NCI-H2196 treated with DMSO at 0.1 percent for 48 hours (cell line): Measurements from ENCODE around the gene TIMP4.

ENCODE experiments used
- DNase-seq: peaks from one replicate; lab custom pipeline; 2025; ENCODE audit not compliant: unreplicated experiment; lab: John Stamatoyannopoulos, UW

Gene TIMP4

GRCh38 chr3:12186046-12186445 is 27.3 kb upstream of the TIMP4 start:
- no peak for DNase-seq

DNA sequence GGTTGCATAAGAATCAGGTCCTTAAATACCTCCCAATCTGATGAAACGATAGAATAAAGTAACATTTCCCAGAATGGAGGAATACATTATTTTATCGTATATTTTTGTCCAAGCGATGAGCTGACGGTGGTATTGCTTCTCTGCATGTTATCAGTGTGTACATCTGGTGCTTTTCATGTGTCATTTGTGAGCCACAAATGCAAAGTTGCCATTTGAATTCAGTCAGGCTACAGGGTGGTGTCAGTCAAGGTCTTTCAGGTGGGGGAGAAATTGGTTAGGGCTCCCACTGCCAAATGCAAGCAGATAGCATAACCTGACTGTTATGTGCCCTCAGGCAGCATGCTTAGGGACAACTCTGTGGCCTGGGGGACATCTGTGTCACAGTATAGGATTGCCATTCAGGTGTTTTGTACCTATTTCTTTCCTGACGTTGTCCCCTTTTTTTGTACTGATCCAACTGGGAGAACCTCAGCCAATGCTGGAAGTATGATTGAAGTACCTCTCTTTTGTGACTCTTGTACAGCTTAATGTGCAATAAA is 26.5 kb upstream of the TIMP4 start:
- DNase-seq = no peak

DNA sequence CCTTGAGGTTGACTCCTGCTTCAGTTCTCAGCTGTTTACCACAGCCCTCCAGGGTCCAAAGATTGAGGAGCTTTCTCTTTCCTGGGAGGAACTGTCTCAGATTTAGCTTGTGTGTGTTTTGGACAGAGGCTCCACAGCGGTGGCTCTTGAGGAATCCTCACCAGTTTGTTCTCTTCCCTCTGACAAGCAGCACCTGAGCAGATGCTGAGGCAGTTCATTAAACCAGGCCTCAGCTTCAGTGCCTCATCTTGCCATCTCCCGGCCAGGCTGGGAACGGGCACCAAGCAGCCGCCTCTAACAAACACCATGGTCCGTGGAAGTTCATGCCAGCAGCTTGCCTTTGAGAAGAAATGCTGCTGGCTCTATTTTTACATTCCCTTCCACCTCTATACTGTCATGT is 25.8 kb upstream of the TIMP4 start:
- no peak for DNase-seq

DNA sequence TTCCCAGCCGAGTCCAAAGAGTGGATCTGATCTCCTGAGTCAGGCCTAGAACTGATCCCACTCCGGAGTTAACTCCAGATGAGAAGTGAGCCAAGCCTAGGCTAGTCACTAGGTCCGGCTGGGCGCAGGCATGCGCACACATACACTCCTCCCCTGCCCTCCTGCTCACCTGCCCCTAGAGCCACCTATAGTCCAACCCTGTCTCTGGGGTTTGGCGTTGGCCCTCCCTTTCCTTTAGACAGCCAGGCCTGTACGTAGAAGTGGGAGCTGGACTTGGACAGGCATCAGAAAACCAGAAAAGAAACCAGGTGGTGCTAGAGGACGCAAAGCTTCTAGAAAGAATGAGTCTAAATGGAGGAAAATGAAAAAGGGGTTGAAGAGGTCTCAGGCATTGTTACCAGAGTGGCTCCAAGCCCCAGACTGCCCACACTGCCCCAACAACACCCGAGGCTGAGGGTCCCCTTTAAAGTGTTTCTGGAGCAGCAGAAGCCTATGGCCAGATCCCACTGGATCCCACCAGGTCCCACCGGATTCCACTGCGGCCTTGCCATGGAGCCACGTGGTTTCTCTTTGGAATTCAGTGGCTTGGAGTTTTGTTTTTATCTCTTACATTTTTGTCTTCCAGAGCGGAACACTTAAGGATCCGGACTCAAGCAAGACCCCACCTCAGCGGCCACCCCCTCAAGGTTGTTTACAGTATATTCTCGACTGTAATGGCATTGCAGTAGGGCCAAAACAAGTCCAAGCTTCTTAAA is 24.2 kb upstream of the TIMP4 start:
- no peak for DNase-seq

- DNase-seq = no peak
Observed at GRCh38 chr3:12181806-12182205, 23.1 kb upstream of the TIMP4 start.

- no peak for DNase-seq
Observed at GRCh38 chr3:12181301-12181700, 22.6 kb upstream of the TIMP4 start.

- DNase-seq = no peak
Observed at GRCh38 chr3:12180631-12181030, 21.9 kb upstream of the TIMP4 start.

DNA sequence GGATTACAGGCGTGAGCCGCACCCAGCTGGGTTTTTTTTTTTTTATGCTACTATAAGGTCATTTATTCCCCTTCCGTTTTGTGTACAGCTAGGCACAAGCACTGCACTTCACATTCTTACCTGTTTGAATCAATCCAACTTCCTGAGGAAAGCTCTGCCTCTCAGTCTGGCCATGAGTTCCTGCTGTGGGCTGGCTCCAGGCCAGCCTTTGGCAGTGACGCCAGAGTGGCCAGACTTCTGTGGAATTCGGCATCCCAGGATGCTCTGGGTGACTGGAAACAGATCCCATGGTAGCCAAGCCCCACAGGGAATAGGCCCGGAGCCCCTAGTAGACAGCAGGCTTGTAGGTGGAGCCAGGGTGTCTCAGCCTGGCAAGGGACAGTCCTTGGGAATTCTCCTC is 21.5 kb upstream of the TIMP4 start:
- DNase-seq = no peak

DNA sequence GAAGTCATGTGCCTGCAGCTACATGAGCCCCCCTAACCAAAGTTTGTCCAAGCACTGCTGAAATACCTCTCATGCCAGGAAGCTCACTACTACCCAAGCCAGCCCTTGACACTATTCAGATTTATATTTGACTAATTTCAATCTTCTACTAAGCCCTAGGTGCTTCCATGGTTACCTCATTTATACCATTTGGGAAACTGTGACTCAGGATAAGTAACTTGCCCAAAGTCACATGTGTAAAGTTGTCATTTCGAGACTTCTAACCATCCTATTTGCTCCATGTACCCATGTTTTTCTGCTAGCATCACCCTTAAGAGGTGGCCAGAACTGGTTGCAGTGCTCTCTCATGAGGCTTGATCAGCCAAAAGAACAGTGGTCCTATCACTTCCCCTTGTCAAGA is 20.7 kb upstream of the TIMP4 start:
- no peak for DNase-seq

- DNase-seq = no peak
Observed at GRCh38 chr3:12178091-12178820, 19.5 kb upstream of the TIMP4 start.

DNA sequence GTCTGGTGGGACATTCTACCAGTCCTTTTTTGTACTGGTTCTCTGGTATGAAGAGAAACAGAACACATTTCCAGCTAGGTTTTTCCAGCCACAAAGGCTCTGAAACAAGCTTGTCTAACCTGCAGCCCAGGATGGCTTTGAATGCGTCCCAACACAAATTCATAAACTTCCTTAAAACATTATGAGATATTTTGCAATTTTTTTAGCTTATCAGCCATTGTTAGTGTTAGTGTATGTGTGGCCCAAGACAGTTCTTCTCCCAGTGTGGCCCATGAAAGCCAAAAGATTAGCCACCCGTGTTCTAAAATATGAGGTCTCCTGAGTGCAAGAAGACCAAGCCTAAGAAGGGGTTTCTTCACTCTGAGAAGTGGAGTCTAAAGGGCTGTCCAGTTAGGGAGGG is 18.4 kb upstream of the TIMP4 start:
- DNase-seq = no peak

GRCh38 chr3:12175844-12176453 is 17.2 kb upstream of the TIMP4 start:
- DNase-seq = no peak

- DNase-seq = no peak
Observed at GRCh38 chr3:12175137-12175593, 16.5 kb upstream of the TIMP4 start.

DNA sequence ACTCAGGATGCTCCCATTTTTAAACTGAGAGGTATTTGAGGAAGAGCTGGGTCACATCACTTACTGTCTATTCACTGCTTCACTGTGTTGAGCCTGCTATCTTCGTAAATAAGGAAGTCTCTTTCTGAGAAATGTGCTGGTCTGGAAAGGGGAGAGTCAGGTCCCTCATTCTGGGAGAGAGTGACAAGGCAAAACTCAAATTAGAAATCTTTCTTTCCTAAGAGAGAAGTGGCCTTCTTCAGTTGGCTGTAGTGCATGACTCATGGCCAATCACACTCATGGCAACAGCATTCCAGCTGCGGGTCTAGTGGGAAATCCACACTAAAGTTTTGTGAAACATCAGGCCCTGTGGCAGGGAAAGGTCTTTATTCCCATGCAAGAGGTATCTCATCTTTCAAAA is 11.5 kb upstream of the TIMP4 start:
- no peak for DNase-seq

GRCh38 chr3:12165909-12166308 is 7.2 kb upstream of the TIMP4 start:
- DNase-seq = no peak

- DNase-seq = no peak
Observed at GRCh38 chr3:12159227-12159601, 502 bp upstream of the TIMP4 start.

DNA sequence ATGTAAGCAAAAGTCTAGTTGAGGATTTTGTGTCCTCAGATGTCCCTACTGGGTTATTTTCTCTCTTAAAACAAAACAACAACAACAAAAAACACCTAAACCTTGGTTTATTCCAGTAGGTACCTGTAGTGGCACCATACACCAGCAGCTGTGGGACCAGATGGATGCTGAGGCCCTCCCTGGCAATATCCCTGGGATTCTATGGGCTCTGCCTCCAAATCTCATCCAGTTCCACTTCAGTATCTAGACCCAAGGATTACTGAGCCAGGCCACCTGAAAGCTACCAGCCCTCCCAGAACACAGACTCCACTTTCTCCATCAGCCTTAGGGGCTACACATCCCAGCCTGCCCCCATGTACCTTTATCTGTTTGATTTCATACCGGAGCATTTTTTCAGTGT is 1.7 kb downstream of the TIMP4 start:
- DNase-seq = no peak

DNA sequence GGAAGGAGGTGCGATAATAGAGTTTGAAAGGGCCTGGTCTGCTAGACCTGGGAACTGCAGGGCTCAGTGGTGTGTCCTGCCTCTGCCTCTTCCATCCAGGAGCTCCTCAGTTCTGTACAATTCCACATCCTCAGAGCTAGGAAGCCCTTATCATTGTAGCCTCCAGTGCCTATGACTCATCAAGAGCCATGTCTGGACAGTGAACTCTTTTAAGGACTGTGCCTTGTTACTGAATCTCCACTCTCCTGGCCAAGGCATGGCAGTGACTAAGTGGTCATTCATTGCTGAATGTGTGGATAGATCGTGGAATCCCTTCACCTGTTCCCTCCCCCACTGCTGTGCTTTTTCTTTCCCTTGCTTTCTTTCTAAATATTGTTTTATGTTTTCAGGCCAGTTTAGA is 2.9 kb downstream of the TIMP4 start:
- no peak for DNase-seq

DNA sequence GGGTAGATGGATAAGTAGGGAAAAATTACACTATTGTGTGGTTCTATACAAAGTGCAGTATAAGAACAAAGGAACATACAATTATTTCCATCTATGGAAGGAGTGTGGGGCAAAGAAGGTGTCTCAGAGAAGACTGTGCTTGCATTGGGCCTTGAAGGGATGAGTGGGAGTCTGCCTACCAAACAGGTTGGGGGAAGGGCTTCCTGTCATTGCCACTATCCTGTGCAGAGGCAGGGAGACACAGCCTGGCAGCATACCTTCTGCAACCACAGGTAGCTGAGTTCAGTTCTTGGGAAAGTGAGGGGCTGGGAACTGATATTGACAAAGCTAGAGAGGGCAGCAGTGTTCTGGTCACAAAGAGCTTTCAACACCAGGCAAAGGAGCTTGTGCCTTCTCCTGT is 3.4 kb downstream of the TIMP4 start:
- no peak for DNase-seq

DNA sequence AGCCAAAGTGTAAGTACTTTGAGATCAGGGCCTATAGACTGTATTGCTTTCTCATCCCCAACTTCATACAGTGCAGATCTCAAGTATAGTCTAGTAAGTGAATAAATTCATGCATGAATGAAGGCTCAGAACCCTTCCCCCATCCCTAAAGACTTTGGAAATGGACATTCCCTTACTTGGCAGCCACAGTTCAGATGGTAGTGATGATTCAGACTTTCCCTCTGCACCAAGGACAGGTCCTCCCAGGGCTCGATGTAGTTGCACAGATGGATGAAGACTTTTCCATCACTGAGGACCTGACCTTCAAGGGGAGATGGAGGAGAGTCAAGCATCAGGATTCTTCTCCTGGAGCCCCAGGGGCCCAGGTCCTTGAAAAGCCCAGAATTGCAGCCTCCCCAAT is 4.6 kb downstream of the TIMP4 start:
- DNase-seq = no peak

- no peak for DNase-seq
Observed at GRCh38 chr3:12150112-12150511, 8.6 kb downstream of the TIMP4 start.

DNA sequence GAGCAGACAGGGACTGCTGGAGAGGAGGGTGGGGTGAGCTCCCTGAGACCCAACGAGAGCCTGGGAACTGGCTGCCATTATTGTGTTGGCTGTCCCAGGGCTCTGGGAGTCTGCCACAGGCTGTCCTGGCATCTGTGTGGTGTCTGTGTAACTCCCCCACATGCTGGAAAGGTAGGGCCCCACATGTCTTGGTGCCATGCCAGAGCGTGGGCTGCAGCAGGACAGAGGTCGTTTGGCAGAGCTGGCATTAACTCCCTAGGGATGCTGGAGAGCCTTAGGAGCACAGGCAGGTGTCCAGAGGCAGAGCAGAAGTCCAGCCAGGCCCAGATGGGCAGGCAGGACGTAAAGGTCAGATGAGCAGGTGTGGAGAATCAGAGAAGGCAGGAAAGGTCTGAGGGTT is 9.7 kb downstream of the TIMP4 start:
- DNase-seq = no peak
